ENCODE measurements around the gene RFNG. TPM values are rescaled to one million over a fixed set of nuclear protein-coding genes. Genes with fewer than 3 reads are reported as not detected.
A peak's percentile ranks its signal among the peaks of the same experiment; 100 is the strongest.

The RFNG gene
- polyA plus RNA-seq, 1 donor (not counting 4 experiments of a cell fraction or from before 2014, with no cell fraction given): 10.2 TPM

DNA sequence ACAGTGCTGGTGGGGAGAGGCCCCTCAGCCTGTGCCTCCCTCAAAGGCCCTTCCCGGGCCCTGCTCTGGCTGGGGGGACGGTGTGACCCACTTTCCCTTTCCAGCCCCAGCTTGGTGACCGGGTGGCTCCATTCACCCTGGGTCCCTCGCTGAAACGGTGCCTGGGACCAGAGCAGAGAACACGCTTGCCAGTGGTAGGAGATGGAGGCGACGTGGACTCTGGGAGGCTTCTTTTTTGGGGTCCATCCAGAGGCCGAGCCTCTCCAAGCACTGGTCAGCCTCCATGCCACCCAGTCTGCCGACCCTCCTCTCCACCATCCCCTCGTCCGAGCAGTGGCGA, 36.7 kb downstream of the RFNG start:
- Histone ChIP-seq H3K4me3 (ENCODE audit: control insufficient read depth in 2 of 3, extremely low read depth in 1 of 3, insufficient read depth in 2 of 3, low read depth in 1 of 3, low read length in 3 of 3) (no peak overlapping the region), H3K27ac (ENCODE audit: control insufficient read depth, insufficient read depth, low read length) (no peak overlapping the region), H3K9me3 (ENCODE audit: control insufficient read depth, low read depth, low read length) (no peaks in the 10 kb centered on the region), H3K27me3 (ENCODE audit: control insufficient read depth, extremely low read depth, insufficient read depth, low read length) (no peaks in the 10 kb centered on the region), H3K79me2 (ENCODE audit: control insufficient read depth, insufficient read depth, low read length) (no peaks in the 10 kb centered on the region), H3K4me2 (ENCODE audit: control insufficient read depth, extremely low read depth, insufficient read depth, low read depth, low read length) (no peak overlapping the region), H4K20me1 (ENCODE audit: control insufficient read depth, extremely low read depth, insufficient read depth, low read length) (peaks cover 1% of the 10 kb centered on the region), H3K9me1 (ENCODE audit: control insufficient read depth, extremely low read depth, insufficient read depth, low read length) (no peaks in the 10 kb centered on the region), H3K4me1 (ENCODE audit: control insufficient read depth, extremely low read depth, insufficient read depth, low read length) (peaks cover 18% of the 10 kb centered on the region), H3K9ac (ENCODE audit: control insufficient read depth, extremely low read depth, insufficient read depth, low read length) (no peak overlapping the region), H2AFZ (ENCODE audit: control insufficient read depth, low read length) (no peak overlapping the region), H3K36me3 (ENCODE audit: control insufficient read depth in 2 of 2, extremely low read depth in 1 of 2, insufficient read depth in 2 of 2, low read length in 2 of 2) (peaks cover 0 to 4% of the 10 kb centered on the region in 2 experiments)
- DNase-seq (ENCODE audit: low read depth, low spot score) (no peak), FAIRE-seq (no peak)
- dilution Hi-C loops (cut with MboI; ENCODE audit: extremely low pct_ligation_motif_present, low sequenced_read_pairs): no loop called here
- TF ChIP-seq, protein P1, sequence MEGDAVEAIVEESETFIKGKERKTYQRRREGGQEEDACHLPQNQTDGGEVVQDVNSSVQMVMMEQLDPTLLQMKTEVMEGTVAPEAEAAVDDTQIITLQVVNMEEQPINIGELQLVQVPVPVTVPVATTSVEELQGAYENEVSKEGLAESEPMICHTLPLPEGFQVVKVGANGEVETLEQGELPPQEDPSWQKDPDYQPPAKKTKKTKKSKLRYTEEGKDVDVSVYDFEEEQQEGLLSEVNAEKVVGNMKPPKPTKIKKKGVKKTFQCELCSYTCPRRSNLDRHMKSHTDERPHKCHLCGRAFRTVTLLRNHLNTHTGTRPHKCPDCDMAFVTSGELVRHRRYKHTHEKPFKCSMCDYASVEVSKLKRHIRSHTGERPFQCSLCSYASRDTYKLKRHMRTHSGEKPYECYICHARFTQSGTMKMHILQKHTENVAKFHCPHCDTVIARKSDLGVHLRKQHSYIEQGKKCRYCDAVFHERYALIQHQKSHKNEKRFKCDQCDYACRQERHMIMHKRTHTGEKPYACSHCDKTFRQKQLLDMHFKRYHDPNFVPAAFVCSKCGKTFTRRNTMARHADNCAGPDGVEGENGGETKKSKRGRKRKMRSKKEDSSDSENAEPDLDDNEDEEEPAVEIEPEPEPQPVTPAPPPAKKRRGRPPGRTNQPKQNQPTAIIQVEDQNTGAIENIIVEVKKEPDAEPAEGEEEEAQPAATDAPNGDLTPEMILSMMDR (optimal IDR thresholded peaks at IDR 0.05 in 1 of 3, IDR thresholded peaks at IDR 0.05 in 1 of 3, conservative IDR thresholded peaks at IDR 0.05 in 1 of 3; ENCODE audit: extremely low read depth in 1 of 3, insufficient read depth in 2 of 3, low read length in 3 of 3): no peak
- TF ChIP-seq EZH2 (IDR thresholded peaks at IDR 0.05; ENCODE audit: low read length): no peak

DNA sequence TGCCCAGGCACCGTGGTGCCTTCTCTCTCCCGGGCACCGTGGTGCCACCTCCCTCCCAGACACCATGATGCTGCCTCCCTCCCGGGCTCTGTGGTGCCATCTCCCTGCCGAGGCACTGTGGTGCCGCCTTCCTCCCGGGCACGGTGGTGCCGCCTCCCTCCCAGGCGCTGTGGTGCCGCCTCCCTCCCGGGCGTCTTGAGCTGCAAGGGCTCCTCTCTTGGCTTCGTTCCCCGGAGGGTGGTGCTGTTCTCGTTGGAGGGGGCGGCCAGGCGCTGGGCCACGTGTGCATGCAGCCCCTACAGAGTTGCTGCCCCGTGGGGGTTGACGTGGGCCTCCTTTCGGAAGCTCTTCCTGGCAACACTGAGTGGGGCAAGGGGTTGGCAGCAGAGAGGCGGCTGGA, 37.2 kb downstream of the RFNG start:
- no peaks in the 10 kb centered on the region for H4K20me1 ChIP-seq (ENCODE audit: control insufficient read depth, extremely low read depth, insufficient read depth, low read length)
- no peak overlapping the region for H3K9ac ChIP-seq (ENCODE audit: control insufficient read depth, extremely low read depth, insufficient read depth, low read length)
- H3K9me3 ChIP-seq (ENCODE audit: control insufficient read depth, low read depth, low read length): no peaks in the 10 kb centered on the region
- H3K27me3 ChIP-seq (ENCODE audit: control insufficient read depth, extremely low read depth, insufficient read depth, low read length): no peaks in the 10 kb centered on the region
- dilution Hi-C loops (cut with MboI; ENCODE audit: extremely low pct_ligation_motif_present, low sequenced_read_pairs): no loop called here
- FAIRE-seq (no peak), DNase-seq (ENCODE audit: low read depth, low spot score) (no peak)
- H3K4me3 ChIP-seq (ENCODE audit: control insufficient read depth in 2 of 3, extremely low read depth in 1 of 3, insufficient read depth in 2 of 3, low read depth in 1 of 3, low read length in 3 of 3): no peak overlapping the region
- H2AFZ ChIP-seq (ENCODE audit: control insufficient read depth, low read length): no peak overlapping the region
- H3K9me1 ChIP-seq (ENCODE audit: control insufficient read depth, extremely low read depth, insufficient read depth, low read length): no peaks in the 10 kb centered on the region
- peaks cover 18% of the 10 kb centered on the region for H3K4me1 ChIP-seq (ENCODE audit: control insufficient read depth, extremely low read depth, insufficient read depth, low read length)
- no peak for TF ChIP-seq EZH2 (IDR thresholded peaks at IDR 0.05; ENCODE audit: low read length)
- TF ChIP-seq, protein P1 (optimal IDR thresholded peaks at IDR 0.05 in 1 of 3, IDR thresholded peaks at IDR 0.05 in 1 of 3, conservative IDR thresholded peaks at IDR 0.05 in 1 of 3; ENCODE audit: extremely low read depth in 1 of 3, insufficient read depth in 2 of 3, low read length in 3 of 3): peak; percentile 19 to 63 (median 39)
- no peaks in the 10 kb centered on the region for H3K79me2 ChIP-seq (ENCODE audit: control insufficient read depth, insufficient read depth, low read length)
- no peak overlapping the region for H3K27ac ChIP-seq (ENCODE audit: control insufficient read depth, insufficient read depth, low read length)
- no peak overlapping the region for H3K4me2 ChIP-seq (ENCODE audit: control insufficient read depth, extremely low read depth, insufficient read depth, low read depth, low read length)
- H3K36me3 ChIP-seq (ENCODE audit: control insufficient read depth in 2 of 2, extremely low read depth in 1 of 2, insufficient read depth in 2 of 2, low read length in 2 of 2): peaks cover 0 to 4% of the 10 kb centered on the region in 2 experiments

All from keratinocyte (primary cell).